Measurements from ENCODE around the gene ASAP2.

DNA sequence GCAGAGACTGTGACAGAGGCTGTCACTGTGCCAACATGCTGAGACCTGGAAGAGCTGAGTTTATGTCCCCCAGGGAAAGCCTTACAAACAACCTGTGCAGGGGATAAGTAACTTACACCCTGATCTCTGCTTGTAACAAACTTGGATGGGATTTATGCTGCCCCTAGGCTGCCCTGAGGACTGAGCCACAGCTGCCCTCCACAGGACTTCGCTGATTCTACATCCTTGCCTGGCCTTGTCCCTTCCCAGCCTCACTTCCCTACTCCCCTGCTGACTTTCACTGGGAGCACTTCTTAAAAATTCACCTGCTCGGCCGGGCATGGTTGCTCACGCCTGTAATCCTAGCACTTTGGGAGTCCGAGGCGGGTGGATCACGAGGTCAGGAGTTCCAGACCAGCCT lies 45.9 kb upstream of the ASAP2 start:
- TF ChIP-seq, protein P1, sequence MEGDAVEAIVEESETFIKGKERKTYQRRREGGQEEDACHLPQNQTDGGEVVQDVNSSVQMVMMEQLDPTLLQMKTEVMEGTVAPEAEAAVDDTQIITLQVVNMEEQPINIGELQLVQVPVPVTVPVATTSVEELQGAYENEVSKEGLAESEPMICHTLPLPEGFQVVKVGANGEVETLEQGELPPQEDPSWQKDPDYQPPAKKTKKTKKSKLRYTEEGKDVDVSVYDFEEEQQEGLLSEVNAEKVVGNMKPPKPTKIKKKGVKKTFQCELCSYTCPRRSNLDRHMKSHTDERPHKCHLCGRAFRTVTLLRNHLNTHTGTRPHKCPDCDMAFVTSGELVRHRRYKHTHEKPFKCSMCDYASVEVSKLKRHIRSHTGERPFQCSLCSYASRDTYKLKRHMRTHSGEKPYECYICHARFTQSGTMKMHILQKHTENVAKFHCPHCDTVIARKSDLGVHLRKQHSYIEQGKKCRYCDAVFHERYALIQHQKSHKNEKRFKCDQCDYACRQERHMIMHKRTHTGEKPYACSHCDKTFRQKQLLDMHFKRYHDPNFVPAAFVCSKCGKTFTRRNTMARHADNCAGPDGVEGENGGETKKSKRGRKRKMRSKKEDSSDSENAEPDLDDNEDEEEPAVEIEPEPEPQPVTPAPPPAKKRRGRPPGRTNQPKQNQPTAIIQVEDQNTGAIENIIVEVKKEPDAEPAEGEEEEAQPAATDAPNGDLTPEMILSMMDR (IDR thresholded peaks at IDR 0.05; ENCODE audit: borderline replicate concordance, extremely low read depth, low read length, poor library complexity, severe bottlenecking): no peak
- no peak for TF ChIP-seq EZH2 (IDR thresholded peaks at IDR 0.05; ENCODE audit: borderline replicate concordance, low read depth, low read length, severe bottlenecking)
